ENCODE measurements around the gene PCYT1A.

DNA sequence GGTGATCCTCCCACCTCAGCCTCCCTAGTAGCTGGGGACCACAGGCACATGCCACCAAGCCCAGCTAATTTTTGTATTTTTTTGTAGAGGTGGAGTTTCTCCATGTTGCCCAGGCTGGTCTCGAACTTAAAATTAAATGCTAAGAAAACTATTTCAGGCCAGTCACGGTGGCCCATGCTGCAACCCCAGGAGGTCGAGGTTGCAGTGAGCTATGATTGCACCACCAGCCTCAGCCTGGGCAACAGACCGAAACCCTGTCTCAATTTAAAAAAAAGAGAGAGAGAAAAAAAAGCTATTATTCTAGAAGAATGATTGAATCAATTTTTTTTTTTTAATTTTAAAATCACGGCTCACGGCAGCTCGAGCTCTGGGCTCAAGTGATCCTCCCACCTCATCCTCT, 66.5 kb downstream of the PCYT1A start:
- TF ChIP-seq, protein P1, sequence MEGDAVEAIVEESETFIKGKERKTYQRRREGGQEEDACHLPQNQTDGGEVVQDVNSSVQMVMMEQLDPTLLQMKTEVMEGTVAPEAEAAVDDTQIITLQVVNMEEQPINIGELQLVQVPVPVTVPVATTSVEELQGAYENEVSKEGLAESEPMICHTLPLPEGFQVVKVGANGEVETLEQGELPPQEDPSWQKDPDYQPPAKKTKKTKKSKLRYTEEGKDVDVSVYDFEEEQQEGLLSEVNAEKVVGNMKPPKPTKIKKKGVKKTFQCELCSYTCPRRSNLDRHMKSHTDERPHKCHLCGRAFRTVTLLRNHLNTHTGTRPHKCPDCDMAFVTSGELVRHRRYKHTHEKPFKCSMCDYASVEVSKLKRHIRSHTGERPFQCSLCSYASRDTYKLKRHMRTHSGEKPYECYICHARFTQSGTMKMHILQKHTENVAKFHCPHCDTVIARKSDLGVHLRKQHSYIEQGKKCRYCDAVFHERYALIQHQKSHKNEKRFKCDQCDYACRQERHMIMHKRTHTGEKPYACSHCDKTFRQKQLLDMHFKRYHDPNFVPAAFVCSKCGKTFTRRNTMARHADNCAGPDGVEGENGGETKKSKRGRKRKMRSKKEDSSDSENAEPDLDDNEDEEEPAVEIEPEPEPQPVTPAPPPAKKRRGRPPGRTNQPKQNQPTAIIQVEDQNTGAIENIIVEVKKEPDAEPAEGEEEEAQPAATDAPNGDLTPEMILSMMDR (IDR thresholded peaks at IDR 0.05; ENCODE audit: borderline replicate concordance, extremely low read depth, low read length, poor library complexity, severe bottlenecking): no peak
- TF ChIP-seq EZH2 (IDR thresholded peaks at IDR 0.05; ENCODE audit: borderline replicate concordance, low read depth, low read length, severe bottlenecking): no peak

Measured in DND-41 (cell line).